Stromal cell of bone marrow (primary cell): ENCODE data around the gene MUC2.

Experiments
- DNase-seq: peaks from one replicate; pipeline ENCODE4 v3.0.0-alpha.2; 2012; ENCODE audit warnings: low read depth

The MUC2 gene

GRCh38 chr11:1051356-1052132, 23.1 kb upstream of the MUC2 start:
- DNase-seq: no peak

- DNase-seq: no peak
Observed at GRCh38 chr11:1052133-1053011, 22.3 kb upstream of the MUC2 start.

DNA sequence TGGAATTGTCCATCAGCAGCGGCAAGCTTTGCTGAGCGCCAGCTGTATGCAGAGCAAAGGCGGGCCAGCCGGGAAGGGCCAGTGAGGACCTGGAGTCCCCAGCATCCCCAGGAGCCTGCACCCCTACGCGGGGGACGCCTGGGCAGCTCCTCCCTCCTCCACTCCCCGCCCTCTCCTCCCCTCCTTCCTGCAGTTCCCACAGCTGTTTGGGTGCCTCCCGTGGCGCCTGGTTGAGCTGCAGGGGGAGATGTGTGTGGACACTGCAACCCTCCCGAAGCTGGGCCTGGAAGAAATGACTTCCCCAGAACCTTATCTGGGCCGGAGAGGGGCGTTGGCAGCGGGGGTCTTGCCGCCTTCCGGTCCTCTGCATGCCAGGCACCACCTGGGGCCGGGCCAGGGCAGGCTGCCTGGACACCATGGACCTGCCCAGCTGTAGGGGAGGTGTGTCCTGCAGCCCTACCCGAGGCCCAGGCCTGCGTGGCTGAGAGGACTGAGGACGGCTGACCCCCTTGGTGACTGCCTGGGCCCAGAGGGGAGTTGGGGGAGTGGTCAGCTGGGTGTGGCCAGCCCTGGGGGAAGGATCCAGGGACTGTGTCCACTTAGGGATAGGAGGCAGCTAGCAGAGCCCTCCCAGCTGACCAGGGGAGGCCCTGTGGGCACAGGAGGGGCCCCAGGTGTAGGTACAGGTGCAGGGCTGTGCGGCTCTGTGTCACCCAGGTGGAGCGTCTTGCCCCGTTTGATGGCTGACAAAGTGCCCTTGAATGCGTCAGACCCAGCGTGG, 21.4 kb upstream of the MUC2 start:
- no peak for DNase-seq

GRCh38 chr11:1054143-1055108, 20.2 kb upstream of the MUC2 start:
- no peak for DNase-seq

DNA sequence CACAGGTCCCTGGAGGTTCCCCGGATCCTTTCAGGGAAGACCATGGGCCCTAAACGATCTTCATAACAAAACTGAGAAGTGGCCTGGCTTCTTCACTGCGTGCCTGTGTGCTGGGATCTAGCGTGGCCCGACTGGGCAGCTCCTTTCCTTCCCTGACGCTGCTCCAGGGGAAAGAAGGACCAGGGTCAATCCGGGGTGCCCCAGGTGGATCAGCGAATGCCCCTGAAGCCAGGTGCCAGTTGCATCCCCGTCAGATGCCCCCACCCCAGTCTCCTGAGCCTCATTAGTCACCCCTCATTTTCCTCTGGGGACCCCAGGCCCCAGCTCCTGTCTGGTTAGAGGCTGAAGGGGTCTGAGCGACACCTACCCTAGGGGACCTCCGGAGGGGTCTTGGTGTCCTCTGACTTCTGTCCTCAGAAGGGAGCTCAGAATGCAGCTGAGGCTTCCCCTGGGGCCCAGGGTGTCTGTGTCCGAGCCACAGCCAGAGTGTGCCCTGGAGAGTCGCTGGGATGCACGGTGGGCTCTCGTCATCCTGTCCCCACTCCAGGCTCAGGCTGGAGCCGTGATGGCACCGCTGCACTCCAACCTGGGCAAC, 19.5 kb upstream of the MUC2 start:
- no peak for DNase-seq

GRCh38 chr11:1055990-1056771, 18.5 kb upstream of the MUC2 start:
- DNase-seq: no peak

DNA sequence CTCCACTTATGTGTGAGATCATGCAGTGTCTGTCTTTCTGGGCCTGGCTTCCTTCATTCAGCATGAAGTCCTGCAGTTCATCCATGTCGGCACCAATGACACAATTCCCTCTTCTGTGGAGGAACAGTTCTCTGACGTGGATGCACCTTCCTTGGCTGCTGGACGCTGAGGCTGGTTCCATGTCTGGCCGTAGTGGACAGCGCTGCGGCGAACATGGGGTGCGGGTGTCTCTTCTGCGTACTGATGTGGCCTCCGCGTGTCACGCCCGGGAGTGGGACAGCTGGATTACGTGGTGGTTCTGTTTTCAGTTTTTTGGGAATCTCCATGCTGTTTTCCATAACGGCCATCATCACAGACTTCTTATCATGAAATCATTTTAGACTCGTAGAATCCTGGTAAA, 16.9 kb upstream of the MUC2 start:
- no peak for DNase-seq

- DNase-seq: no peak
Observed at GRCh38 chr11:1059759-1060158, 14.9 kb upstream of the MUC2 start.

- no peak for DNase-seq
Observed at GRCh38 chr11:1060410-1060809, 14.3 kb upstream of the MUC2 start.

DNA sequence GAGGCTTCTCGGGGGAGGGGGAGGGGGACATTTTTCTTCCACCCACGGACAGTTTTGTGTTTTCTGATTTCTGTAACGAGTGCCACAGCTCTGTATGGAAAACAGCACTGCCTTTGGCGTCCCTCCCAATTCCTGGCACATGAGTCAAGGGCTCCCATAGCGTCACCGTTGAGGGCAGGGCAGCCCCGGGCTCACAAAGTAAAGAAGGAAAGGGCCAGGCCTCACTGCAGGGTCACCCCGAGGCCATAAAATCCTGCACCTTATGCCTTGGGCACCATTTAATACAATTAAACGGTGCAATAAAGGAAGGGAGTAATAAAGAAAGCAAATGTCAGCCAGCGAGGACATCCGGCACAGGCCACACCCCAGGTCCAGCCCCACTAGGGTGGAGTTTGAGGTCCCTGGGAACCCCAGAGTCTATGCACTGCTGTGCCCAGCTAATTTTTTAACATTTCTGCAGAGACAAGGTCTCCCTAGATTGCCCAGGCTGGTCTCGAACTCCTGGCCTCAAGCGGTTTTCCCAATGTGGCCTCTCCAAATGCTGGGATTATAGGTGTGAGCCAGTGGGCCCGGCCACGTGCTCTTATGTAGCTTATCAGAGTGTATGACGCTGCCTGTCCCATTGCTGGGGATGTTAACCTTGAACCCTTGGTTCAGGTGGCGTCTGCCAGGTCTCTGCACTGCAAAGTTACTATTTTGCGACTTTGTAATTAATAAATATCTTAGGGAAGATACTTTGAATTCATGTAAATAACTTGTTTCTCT, 13.6 kb upstream of the MUC2 start:
- peak; percentile 76 for DNase-seq

- no peak for DNase-seq
Observed at GRCh38 chr11:1062075-1062820, 12.4 kb upstream of the MUC2 start.

- DNase-seq: no peak
Observed at GRCh38 chr11:1064167-1064566, 10.5 kb upstream of the MUC2 start.

DNA sequence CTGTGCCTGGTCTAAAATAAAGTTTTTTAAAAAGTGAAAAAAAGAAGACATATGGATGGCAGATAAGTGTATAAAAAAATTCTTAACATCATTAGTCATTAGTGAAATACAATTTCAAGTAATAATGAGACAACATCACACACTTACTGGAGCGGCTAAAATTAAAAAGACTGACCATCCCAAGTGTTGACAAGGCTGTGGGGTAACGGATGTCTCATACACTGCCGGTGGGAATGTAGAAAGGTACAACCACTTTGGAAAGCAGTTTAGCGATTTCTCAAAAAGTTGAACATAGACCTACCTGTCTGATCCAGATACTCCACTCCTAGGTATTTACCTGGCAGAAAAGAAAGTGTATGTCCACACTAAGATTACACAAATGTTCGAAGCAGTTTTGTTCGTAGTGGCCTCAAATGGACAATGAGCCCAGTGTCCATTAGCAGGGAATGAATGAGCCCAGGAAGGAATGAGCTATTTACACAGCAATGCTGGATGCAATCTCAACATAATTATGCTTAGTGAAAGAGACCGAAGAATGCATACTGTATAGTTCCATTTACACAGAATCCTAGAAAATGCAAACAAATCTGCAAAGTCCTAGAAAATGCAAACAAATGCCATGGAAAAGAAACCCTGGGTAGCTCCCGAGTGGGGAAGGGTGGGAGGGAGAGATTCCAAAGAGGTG, 6.7 kb upstream of the MUC2 start:
- no peak for DNase-seq

- no peak for DNase-seq
Observed at GRCh38 chr11:1069740-1070139, 4.9 kb upstream of the MUC2 start.

DNA sequence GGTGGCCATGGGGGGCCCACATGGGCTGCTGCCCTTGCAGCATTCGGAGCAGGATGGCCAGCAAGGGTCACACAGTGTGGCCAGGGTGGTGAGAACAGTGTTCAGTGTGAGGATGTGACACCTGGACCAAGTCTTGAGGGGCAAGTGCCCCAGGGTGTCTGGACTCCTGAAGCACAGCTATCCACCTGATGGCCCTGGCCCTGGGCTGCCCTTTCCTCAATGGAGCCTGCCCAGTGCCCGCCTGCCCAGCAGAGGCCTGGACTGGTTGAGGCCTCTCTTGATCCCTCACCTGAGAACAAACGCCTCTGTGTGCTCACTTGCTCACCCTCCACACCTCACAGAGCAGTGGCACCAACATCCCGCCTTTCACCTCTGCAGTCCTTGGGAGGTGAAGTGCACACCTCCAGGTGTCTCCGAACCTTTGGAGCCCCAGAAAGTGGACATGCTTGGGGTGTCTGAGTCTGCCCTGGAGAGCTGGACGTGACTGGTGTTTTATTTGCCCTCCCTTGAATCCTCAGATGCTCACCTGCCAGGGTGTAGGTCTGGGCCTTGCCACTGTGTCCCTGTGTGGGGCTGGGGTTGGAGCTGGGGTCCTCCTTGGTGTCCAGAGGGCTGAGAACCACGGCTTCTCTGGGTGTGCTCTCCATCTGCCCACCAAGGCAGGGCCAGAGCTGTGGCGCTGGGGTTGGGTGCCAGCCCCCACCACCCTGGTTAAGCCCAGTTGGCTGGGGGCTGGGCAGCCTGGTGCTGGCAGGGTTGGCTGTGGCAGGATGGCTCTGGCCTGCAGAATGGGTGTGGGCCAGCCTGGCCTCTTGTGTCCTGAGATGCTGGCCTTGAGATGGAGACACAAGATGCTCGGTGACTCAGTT, 3.8 kb upstream of the MUC2 start:
- no peak for DNase-seq

GRCh38 chr11:1071571-1072115, 3.0 kb upstream of the MUC2 start:
- no peak for DNase-seq
